Liver (tissue), 3 donors: ENCODE data around the gene CBX8.

Source experiments
- ATF3 ChIP-seq: IDR thresholded peaks from 2 replicates; pipeline ENCODE4 v1.6.1; 2016; ENCODE audit warnings: antibody characterized with exemption
- CTCF ChIP-seq: fragments of 150-350 bp; IDR thresholded peaks from 2 replicates; pipeline ENCODE4 v1.5.1; 2017; ENCODE audit warnings: improper control_type of control experiment, low read depth, low read length; ENCODE audit not compliant: missing input control
- GABPA ChIP-seq, 2 donors: IDR thresholded peaks in 1 of 2; conservative IDR thresholded peaks in 1 of 2; 2 replicates each; pipeline ENCODE4 v1.6.1; 2016; ENCODE audit warnings: antibody characterized with exemption in 2 of 2, mild to moderate bottlenecking in 1 of 2, moderate library complexity in 1 of 2
- HNF4A ChIP-seq, 2 donors: conservative IDR thresholded peaks; 2 replicates each; pipeline ENCODE4 v1.6.1; 2016; ENCODE audit warnings: antibody characterized with exemption in 2 of 2, mild to moderate bottlenecking in 2 of 2
- REST ChIP-seq: IDR thresholded peaks from 2 replicates; pipeline ENCODE4 v1.6.1; 2016; ENCODE audit warnings: antibody characterized with exemption, mild to moderate bottlenecking
- RXRA ChIP-seq, 2 donors: IDR thresholded peaks; 2 replicates each; pipeline ENCODE4 v1.6.1; 2017 to 2018; ENCODE audit warnings: antibody characterized with exemption in 2 of 2, mild to moderate bottlenecking in 1 of 2
- SP1 ChIP-seq: IDR thresholded peaks from 2 replicates; pipeline ENCODE4 v1.6.1; 2018; ENCODE audit warnings: antibody characterized with exemption, mild to moderate bottlenecking
- TAF1 ChIP-seq: conservative IDR thresholded peaks from 2 replicates; pipeline ENCODE4 v1.6.1; 2016; ENCODE audit warnings: antibody characterized with exemption, mild to moderate bottlenecking
- YY1 ChIP-seq: IDR thresholded peaks from 2 replicates; pipeline ENCODE4 v1.6.1; 2016; ENCODE audit warnings: antibody characterized with exemption, mild to moderate bottlenecking
- TF ChIP-seq, protein P1 (sequence below): IDR thresholded peaks from 2 replicates; pipeline ENCODE4 v1.6.1; 2016; ENCODE audit warnings: antibody characterized with exemption
- donor health status: healthy.
- donor health status: healthy.

- TF ChIP-seq CTCF: no peak
- TF ChIP-seq TAF1: no peak
- no peak for TF ChIP-seq ATF3
- TF ChIP-seq YY1: no peak
- TF ChIP-seq, protein P1, sequence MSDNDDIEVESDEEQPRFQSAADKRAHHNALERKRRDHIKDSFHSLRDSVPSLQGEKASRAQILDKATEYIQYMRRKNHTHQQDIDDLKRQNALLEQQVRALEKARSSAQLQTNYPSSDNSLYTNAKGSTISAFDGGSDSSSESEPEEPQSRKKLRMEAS: no peak
- no peak for TF ChIP-seq SP1
- TF ChIP-seq REST: no peak
- TF ChIP-seq GABPA (IDR thresholded peaks at IDR 0.05 in 1 of 2, conservative IDR thresholded peaks at IDR 0.05 in 1 of 2): no peak
- TF ChIP-seq RXRA (IDR thresholded peaks at IDR 0.05): no peak
- TF ChIP-seq HNF4A (conservative IDR thresholded peaks at IDR 0.05): no peak
Measured at GRCh38 chr17:79757140-79757745, 39.6 kb downstream of the CBX8 start.
